RWPE2 (cell line): ENCODE measurements around the gene RAP1GDS1.

ENCODE experiments used
- ATAC-seq: fragments of 200-7000 bp; cut with Tn5 transposase; 3 replicates; pipeline ENCODE4 v1.9.1; 2021; ENCODE audit warnings: low read depth
- DNase-seq: peaks from one replicate; pipeline ENCODE4 v3.0.0-alpha.2; 2020; ENCODE audit warnings: low spot score
- H3K27ac ChIP-seq: fragments of 450-650 bp; 2 replicates; pipeline ENCODE4 v1.5.1; 2017; ENCODE audit warnings: mild to moderate bottlenecking; ENCODE audit not compliant: poor library complexity, severe bottlenecking
- H3K27me3 ChIP-seq: fragments of 250-450 bp; sonication (Bioruptor Pico); 2 replicates; pipeline ENCODE4 v1.5.1; 2021; ENCODE audit warnings: mild to moderate bottlenecking, moderate library complexity; ENCODE audit not compliant: insufficient read depth, poor library complexity, severe bottlenecking
- H3K36me3 ChIP-seq: fragments of 250-450 bp; sonication (Bioruptor Pico); 2 replicates; pipeline ENCODE4 v1.5.1; 2020; ENCODE audit warnings: low read depth, mild to moderate bottlenecking, moderate library complexity
- H3K4me1 ChIP-seq: fragments of 250-450 bp; sonication (Bioruptor Pico); 2 replicates; pipeline ENCODE4 v1.5.1; 2021; ENCODE audit warnings: mild to moderate bottlenecking, moderate library complexity; ENCODE audit not compliant: insufficient read depth, poor library complexity, severe bottlenecking
- H3K4me3 ChIP-seq: fragments of 250-450 bp; sonication (Bioruptor Pico); 2 replicates; pipeline ENCODE4 v1.5.1; 2021; ENCODE audit warnings: mild to moderate bottlenecking, moderate library complexity; ENCODE audit not compliant: severe bottlenecking
- H3K9me3 ChIP-seq: fragments of 250-450 bp; sonication (Bioruptor Pico); 2 replicates; pipeline ENCODE4 v1.5.1; 2021; ENCODE audit warnings: mild to moderate bottlenecking, moderate library complexity; ENCODE audit not compliant: severe bottlenecking
- TF ChIP-seq, protein P1 (sequence below): fragments of 450-650 bp; IDR thresholded peaks from one replicate; pipeline ENCODE4 v1.5.1; 2017; ENCODE audit warnings: mild to moderate bottlenecking, moderate library complexity; ENCODE audit not compliant: poor library complexity, severe bottlenecking

RAP1GDS1 gene

DNA sequence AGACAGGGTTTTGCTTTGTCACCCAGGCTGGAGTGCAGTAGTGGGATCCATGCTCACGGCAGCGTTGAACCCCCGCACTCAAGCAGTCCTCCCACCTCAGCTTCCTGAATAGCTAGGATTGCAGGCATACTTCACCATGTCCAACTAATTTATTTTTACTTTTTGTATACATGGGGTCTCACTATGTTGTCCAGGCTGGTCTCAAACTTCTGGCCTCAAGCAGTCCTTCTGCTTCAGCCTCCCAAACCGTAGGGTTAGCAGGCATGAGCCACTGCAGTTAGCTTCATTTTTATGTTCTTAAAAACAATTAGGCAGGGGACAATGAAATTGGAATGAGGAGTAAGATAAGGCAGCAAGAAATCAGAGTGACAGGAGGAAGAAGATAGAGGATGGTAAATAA is 50.5 kb downstream of the RAP1GDS1 start:
- no peaks in the 10 kb centered on the region for H3K9me3 ChIP-seq
- TF ChIP-seq, protein P1, sequence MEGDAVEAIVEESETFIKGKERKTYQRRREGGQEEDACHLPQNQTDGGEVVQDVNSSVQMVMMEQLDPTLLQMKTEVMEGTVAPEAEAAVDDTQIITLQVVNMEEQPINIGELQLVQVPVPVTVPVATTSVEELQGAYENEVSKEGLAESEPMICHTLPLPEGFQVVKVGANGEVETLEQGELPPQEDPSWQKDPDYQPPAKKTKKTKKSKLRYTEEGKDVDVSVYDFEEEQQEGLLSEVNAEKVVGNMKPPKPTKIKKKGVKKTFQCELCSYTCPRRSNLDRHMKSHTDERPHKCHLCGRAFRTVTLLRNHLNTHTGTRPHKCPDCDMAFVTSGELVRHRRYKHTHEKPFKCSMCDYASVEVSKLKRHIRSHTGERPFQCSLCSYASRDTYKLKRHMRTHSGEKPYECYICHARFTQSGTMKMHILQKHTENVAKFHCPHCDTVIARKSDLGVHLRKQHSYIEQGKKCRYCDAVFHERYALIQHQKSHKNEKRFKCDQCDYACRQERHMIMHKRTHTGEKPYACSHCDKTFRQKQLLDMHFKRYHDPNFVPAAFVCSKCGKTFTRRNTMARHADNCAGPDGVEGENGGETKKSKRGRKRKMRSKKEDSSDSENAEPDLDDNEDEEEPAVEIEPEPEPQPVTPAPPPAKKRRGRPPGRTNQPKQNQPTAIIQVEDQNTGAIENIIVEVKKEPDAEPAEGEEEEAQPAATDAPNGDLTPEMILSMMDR, result no peak
- ATAC-seq (no peak), DNase-seq (no peak)
- H3K4me1 ChIP-seq, result no peaks in the 10 kb centered on the region
- no peak overlapping the region for H3K27ac ChIP-seq
- no peaks in the 10 kb centered on the region for H3K27me3 ChIP-seq
- no peak overlapping the region for H3K4me3 ChIP-seq
- H3K36me3 ChIP-seq, result 0 out of 2 replicates have a peak, but pooled peaks cover 6% of the 10 kb centered on the region

DNA sequence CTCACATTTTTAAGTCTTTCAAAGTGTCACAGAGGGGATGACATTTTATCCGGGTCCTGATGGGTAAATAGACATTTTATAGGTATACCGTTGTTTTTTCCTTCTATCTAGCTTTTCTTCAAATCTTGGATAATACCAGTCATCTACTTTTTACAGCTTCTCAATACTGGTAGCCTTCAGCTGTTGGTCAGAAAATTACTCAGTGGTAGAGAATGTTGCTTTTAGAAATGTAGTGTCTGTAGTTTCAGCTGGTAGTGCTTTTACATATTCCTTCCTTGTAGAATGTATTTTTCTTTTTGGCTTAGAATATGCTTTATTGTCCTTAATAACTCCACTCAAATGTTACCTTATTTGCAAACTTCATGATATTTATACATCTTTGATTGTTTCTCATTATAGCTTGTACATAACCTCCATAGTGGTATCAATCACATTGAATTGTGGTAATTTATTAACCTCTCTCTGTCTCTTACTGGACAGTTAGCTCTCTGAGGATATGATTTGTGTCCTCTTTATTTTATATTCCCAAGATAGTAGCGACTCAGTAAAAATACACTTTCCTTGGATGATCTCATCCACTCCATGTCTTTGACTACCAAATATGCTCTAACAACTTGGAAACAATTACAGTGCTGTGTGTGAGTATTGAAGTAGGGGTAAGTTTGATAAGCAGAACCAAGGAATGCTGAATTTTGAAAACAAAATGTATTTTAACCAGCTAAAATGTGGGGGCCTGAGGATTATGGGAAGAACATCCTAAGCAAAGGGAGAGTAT is 53.8 kb downstream of the RAP1GDS1 start:
- peaks cover 2% of the 10 kb centered on the region; the same call in 1 of the 2 replicates for H3K36me3 ChIP-seq
- H3K27me3 ChIP-seq, result no peaks in the 10 kb centered on the region
- peaks cover under 1% of the 10 kb centered on the region for H3K9me3 ChIP-seq
- H3K4me1 ChIP-seq, result no peaks in the 10 kb centered on the region
- DNase-seq, result no peak
- no peak for ATAC-seq
- TF ChIP-seq, protein P1, result no peak
- no peak overlapping the region for H3K4me3 ChIP-seq
- H3K27ac ChIP-seq, result no peak overlapping the region

DNA sequence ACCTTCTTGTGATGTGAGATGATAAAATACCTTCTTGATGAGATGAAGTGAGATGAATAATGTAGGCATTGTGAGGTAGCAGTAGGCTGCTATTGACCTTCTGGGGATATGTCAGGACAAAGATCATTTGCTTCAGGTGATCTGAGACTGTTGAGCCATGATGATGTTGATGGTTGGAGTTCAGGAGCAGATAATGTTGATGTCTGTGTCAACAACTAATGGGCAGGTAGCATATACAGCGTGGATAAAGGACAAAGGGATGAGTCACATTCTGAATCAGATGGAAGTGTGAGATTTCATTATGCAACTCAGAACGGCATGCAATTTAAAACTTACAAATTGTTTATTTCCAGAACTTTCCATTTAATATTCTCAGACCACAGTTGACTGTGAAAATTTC is 57.3 kb downstream of the RAP1GDS1 start:
- H3K4me1 ChIP-seq, result no peaks in the 10 kb centered on the region
- H3K9me3 ChIP-seq, result peaks cover 2% of the 10 kb centered on the region
- no peak overlapping the region for H3K27ac ChIP-seq
- TF ChIP-seq, protein P1, result no peak
- H3K4me3 ChIP-seq, result no peak overlapping the region
- ATAC-seq (0 out of 3 replicates have a peak, but pooled peaks have one; percentile 14), DNase-seq (no peak)
- H3K36me3 ChIP-seq, result peaks cover 5% of the 10 kb centered on the region; the same call in 1 of the 2 replicates
- H3K27me3 ChIP-seq, result no peaks in the 10 kb centered on the region

DNA sequence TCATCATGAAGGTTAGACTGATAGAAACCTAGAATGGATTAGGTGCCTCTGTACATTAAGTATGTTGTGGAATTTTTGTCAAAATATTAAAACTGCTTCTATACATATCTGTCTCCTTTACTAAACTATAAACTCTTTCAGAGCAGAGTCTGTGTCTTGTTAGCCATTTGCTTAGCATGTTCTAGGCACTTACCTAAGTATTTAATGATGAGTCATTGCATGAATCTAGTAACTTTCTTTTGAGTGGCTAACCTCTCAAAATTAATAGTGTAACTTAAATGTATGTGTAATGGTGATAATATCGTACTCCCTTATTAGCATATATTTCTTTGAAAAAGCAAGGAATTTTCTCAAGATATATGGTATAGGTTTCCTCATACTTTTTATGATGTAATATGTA is 57.8 kb downstream of the RAP1GDS1 start:
- H3K36me3 ChIP-seq, result peaks cover 5% of the 10 kb centered on the region; the same call in 1 of the 2 replicates
- no peak for DNase-seq

More for the DNA sequence above, 57.8 kb downstream of the RAP1GDS1 start:
- no peak for ATAC-seq
- Histone ChIP-seq H3K27me3 (no peaks in the 10 kb centered on the region), H3K4me3 (no peak overlapping the region), H3K9me3 (peaks cover 2% of the 10 kb centered on the region), H3K4me1 (no peaks in the 10 kb centered on the region), H3K27ac (no peak overlapping the region)
- TF ChIP-seq, protein P1, result no peak
